ENCODE measurements around the gene PATJ.
A peak's percentile ranks its signal among the peaks of the same experiment; 100 is the strongest.

The PATJ gene

DNA sequence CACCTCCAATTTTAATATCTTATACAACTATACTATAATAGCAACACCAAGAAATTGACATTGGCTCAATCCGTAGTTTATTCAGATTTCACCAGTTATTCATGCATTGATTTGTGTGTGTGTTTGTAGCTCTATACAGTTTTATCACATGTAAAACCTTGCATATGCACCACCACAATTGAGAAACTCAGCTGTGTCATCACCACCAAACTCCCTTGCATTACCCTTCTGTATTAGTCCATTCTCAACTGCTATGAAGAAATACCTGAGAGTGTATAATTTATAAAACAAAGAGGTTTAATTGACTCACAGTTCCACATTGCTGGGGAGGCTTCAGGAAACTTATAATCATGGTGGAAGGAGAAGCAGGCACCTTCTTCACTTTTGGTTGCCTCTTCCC, 162.1 kb downstream of the PATJ start:
- DNase-seq (ENCODE audit: low read depth), result peak; percentile 4
- TF ChIP-seq, protein P1, sequence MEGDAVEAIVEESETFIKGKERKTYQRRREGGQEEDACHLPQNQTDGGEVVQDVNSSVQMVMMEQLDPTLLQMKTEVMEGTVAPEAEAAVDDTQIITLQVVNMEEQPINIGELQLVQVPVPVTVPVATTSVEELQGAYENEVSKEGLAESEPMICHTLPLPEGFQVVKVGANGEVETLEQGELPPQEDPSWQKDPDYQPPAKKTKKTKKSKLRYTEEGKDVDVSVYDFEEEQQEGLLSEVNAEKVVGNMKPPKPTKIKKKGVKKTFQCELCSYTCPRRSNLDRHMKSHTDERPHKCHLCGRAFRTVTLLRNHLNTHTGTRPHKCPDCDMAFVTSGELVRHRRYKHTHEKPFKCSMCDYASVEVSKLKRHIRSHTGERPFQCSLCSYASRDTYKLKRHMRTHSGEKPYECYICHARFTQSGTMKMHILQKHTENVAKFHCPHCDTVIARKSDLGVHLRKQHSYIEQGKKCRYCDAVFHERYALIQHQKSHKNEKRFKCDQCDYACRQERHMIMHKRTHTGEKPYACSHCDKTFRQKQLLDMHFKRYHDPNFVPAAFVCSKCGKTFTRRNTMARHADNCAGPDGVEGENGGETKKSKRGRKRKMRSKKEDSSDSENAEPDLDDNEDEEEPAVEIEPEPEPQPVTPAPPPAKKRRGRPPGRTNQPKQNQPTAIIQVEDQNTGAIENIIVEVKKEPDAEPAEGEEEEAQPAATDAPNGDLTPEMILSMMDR (conservative IDR thresholded peaks at IDR 0.05; ENCODE audit: low read length), result no peak
- no peak overlapping the region for H3K4me3 ChIP-seq (ENCODE audit: low read length)

DNA sequence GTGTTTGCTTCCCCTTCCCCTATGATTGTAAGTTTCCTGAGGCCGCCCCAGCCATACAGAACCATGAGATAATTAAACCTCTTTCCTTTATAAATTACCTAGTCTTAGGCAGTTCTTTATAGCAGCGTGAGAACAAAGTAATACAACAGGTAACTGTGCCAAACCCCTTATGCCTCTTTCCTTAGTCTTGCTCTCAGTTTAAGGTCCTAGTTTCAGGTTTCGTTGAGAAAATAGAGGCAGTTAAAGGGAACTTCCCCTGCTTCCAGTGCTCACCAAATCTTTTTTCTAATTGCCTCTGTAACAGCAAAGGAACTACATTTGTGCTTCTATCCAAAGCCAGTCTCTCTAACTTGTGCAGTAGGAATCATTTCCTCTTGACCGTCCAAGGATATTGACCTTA, 164.8 kb downstream of the PATJ start:
- no peak for DNase-seq (ENCODE audit: low read depth)
- TF ChIP-seq, protein P1 (conservative IDR thresholded peaks at IDR 0.05; ENCODE audit: low read length), result no peak
- no peak overlapping the region for H3K4me3 ChIP-seq (ENCODE audit: low read length)

DNA sequence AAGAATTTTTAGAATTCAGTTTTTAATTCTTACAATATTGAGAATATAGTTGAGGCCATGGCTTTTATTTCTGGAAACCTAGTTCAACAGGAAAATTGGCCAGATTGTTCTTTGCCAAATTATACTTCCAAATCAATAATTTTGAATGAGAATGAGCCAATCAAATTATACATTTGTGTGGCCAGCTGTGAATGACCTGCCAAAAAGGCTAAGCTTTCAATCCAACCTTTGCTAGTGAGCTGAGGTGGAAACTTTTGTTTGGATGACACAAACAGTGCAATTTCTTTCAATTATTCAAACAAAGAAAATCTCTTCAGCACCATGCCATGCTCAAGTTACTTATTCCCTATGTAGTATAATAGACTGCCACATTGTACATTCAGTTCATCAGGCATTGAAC, 167.8 kb downstream of the PATJ start:
- TF ChIP-seq, protein P1 (conservative IDR thresholded peaks at IDR 0.05; ENCODE audit: low read length), result no peak
- H3K4me3 ChIP-seq (ENCODE audit: low read length), result no peak overlapping the region
- DNase-seq (ENCODE audit: low read depth), result no peak

DNA sequence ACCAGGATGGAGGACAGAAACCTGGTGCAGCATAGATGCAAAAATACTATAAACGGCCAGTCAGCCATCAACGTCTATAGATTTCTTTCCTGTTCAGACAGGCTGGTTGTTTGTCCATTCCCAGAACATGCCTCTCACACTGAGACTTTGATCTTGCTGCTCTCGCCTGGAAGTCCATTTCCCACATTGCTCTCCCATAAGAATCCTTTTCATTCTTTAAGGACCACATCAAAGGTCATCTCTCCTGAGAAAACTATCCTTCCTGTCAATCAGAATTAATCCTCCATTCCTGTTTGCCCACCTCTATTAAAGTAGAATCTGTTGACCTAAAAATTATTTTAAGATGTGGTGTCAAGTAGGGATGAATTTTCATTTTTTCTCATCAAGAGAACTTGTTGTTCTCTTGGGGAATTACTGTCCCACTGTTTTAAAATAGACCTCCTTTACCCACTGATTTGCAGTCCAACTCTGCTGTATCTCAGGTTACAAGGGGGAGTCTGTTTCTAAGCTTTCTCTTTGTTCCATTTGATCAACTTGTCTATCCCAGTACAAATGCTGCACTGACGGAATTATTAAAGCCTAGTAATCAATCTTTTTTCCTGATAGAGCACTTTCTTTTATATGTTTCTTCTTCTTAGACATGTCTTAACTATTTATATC, 172.7 kb downstream of the PATJ start:
- TF ChIP-seq, protein P1 (conservative IDR thresholded peaks at IDR 0.05; ENCODE audit: low read length), result no peak
- no peak for DNase-seq (ENCODE audit: low read depth)
- no peak overlapping the region for H3K4me3 ChIP-seq (ENCODE audit: low read length)

DNA sequence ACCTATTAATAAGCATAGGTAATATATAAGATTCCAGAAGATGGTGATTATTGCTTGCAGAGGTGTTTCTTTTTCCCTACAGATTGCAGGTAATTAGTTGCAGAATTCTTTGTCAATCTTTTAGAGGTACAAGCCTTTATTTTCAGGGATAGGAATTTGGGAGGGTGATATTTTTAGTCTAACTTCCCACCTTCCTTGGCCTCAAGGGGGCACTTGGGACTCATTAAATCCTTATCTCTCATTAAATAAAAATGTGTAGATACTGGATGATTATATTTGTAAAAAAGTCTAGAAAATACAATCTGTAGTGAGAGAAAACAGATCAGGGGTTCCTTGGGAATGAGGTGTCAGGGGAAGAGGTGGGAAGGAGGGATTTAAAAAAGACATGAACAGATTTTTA, 179.2 kb downstream of the PATJ start:
- no peak for DNase-seq (ENCODE audit: low read depth)
- no peak overlapping the region for H3K4me3 ChIP-seq (ENCODE audit: low read length)
- TF ChIP-seq, protein P1 (conservative IDR thresholded peaks at IDR 0.05; ENCODE audit: low read length), result peak; percentile 23; the same call in 1 of the 2 replicates

DNA sequence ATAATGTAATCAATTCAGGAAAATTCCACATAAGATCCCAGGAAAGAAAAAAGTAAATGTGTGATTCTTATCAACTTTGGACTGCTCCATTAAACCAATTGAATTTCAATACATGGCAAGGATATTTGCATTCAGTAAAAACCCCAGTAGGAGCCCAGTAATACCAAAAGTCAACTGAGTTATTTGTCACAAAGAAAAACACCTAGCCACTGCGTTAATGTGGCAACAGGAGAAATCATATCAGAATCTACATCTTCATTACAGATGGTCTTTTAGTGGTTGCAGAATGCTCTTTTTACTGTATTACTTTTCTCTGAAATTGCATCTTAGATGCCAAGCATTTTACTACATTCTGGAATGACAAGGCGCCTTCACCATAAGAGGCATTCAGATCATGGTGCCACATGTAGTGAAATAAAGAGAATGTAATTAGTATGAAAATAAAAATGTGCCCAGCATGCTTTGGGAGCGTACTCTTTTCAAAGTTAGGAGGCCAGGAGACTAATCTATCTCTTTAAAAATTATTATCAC, 180.7 kb downstream of the PATJ start:
- no peak for DNase-seq (ENCODE audit: low read depth)
- H3K4me3 ChIP-seq (ENCODE audit: low read length), result no peak overlapping the region
- TF ChIP-seq, protein P1 (conservative IDR thresholded peaks at IDR 0.05; ENCODE audit: low read length), result no peak

DNA sequence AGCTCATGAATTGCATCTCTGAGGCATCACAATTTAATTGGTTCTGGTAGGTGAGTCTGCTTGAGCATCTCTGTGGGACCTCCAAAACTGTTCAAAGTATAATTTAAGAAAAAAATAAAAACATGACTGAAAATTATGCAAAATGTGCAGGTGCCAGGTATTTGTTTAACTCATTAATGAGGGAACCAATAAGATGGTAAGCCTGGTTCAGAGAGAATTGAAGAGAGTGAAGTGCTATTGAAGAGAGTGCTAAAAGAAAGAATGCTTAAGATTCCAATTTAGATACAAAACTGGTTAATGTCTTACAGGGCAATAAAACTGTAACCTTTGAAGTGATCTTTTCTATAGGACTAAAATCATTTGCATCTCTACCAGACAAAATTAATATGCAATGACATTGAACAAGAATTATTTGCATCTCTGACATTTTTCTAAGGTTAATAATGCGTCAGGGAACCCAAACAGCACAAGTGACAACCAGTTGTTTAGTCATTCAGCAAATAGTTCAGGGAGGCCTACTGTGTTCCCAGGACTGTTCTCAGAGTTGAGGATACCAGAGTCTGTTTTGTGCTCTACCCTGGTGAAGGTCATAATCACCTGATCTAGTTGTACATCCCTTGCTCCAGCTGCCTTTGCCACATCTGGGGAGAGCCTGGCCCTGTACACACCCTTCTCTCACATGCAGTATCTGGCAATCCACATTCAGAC, 183.5 kb downstream of the PATJ start:
- no peak overlapping the region for H3K4me3 ChIP-seq (ENCODE audit: low read length)
- TF ChIP-seq, protein P1 (conservative IDR thresholded peaks at IDR 0.05; ENCODE audit: low read length), result no peak
- DNase-seq (ENCODE audit: low read depth), result no peak
